Hepatocyte (in vitro differentiated cells): Measurements from ENCODE around the gene UGGT2. TPM values are rescaled to one million over a fixed set of nuclear protein-coding genes. Genes with fewer than 3 reads are reported as not detected.
"Not testable (repeated sequence)": the region's sequence is repeated elsewhere in the genome, so short reads cannot be mapped to it uniquely, and the experiment has no call there.

Experiments
- DNase-seq: peaks from one replicate; pipeline ENCODE4 v3.0.0-alpha.2; 2016; ENCODE audit warnings: low spot score
- H2AFZ ChIP-seq: fragments of 200-600 bp; sonication (generic); 2 replicates; pipeline ENCODE4 v1.6.0; 2016; ENCODE audit warnings: antibody characterized with exemption, mild to moderate bottlenecking
- H3K27ac ChIP-seq: fragments of 200-600 bp; sonication (generic); 2 replicates; pipeline ENCODE4 v1.5.1; 2016; ENCODE audit warnings: mild to moderate bottlenecking
- H3K27me3 ChIP-seq: fragments of 200-600 bp; sonication (generic); 2 replicates; pipeline ENCODE4 v1.6.1; 2016
- H3K36me3 ChIP-seq: fragments of 200-600 bp; sonication (generic); replicated peaks from 2 replicates; pipeline ENCODE4 v1.5.1; 2016; ENCODE audit warnings: low read depth; ENCODE audit not compliant: insufficient read depth
- H3K4me1 ChIP-seq: fragments of 200-600 bp; sonication (generic); 2 replicates; pipeline ENCODE4 v1.5.1; 2016; ENCODE audit warnings: mild to moderate bottlenecking, moderate library complexity; ENCODE audit not compliant: insufficient read depth
- H3K4me2 ChIP-seq: fragments of 200-600 bp; sonication (generic); 2 replicates; pipeline ENCODE4 v1.6.0; 2016
- H3K4me3 ChIP-seq: fragments of 200-600 bp; sonication (generic); 2 replicates; pipeline ENCODE4 v1.5.1; 2016; ENCODE audit warnings: mild to moderate bottlenecking
- H3K79me2 ChIP-seq: fragments of 200-600 bp; sonication (generic); 2 replicates; pipeline ENCODE4 v1.6.0; 2017; ENCODE audit warnings: mild to moderate bottlenecking
- H3K9me2 ChIP-seq: fragments of 200-600 bp; sonication (generic); replicated peaks from 2 replicates; pipeline ENCODE4 v1.6.0; 2017; ENCODE audit warnings: mild to moderate bottlenecking; ENCODE audit not compliant: insufficient read depth
- H3K9me3 ChIP-seq: fragments of 200-600 bp; sonication (generic); 2 replicates; pipeline ENCODE4 v1.5.1; 2016; ENCODE audit warnings: low read depth, mild to moderate bottlenecking
- H4K20me1 ChIP-seq: fragments of 200-600 bp; sonication (generic); 2 replicates; pipeline ENCODE4 v1.6.0; 2016; ENCODE audit warnings: mild to moderate bottlenecking; ENCODE audit not compliant: insufficient read depth, poor library complexity, severe bottlenecking
- CTCF ChIP-seq: fragments of 200-600 bp; sonication (generic); IDR thresholded peaks from 2 replicates; pipeline ENCODE4 v1.5.1; 2016; ENCODE audit warnings: antibody characterized with exemption, mild to moderate bottlenecking; ENCODE audit not compliant: poor library complexity
- EZH2 ChIP-seq: fragments of 200-600 bp; sonication (generic); IDR thresholded peaks from 2 replicates; pipeline ENCODE4 v1.6.1; 2016; ENCODE audit warnings: antibody characterized with exemption, mild to moderate bottlenecking, borderline replicate concordance
- EZH2phosphoT487 ChIP-seq: fragments of 200-600 bp; sonication (generic); IDR thresholded peaks from one replicate; pipeline ENCODE4 v1.6.1; 2018; ENCODE audit warnings: antibody characterized with exemption, mild to moderate bottlenecking, low read depth, moderate library complexity; ENCODE audit not compliant: unreplicated experiment, severe bottlenecking
- WGBS: methylation state at CpG from one replicate; pipeline ENCODE4 v1.1.6; 2016; ENCODE audit warnings: low lambda C conversion rate; ENCODE audit errors: missing lambda C conversion rate; 5-methylcytosine and 5-hydroxymethylcytosine counted together
- polyA plus RNA-seq: library from polyadenylated mRNA; unstranded; fragments of >200 nt; fragmentation: Nextera tagmentation; extraction: Ambion mirVana; gene quantifications from 2 replicates; pipeline ENCODE4 v1.2.1, GENCODE V29; 2016
- total RNA-seq: library from RNA; depleted of rRNA; stranded (reverse); fragments of >200 nt; gene quantifications from 2 replicates; pipeline ENCODE4 v1.2.3, GENCODE V29; 2014

Gene UGGT2
- total and polyA plus RNA-seq, 2 experiments from 2014 or later: 23.6 to 60.3 TPM

- Histone ChIP-seq H3K36me3 (peaks cover 3% of the 10 kb centered on the region), H3K4me1 (peaks cover 5% of the 10 kb centered on the region), H3K9me3 (no peaks in the 10 kb centered on the region), H4K20me1 (no peaks in the 10 kb centered on the region), H3K4me3 (no peak overlapping the region), H3K4me2 (no peak overlapping the region), H3K9me2 (no peaks in the 10 kb centered on the region), H3K79me2 (peaks cover 2% of the 10 kb centered on the region), H3K27ac (no peak overlapping the region), H2AFZ (no peak overlapping the region), H3K27me3 (no peaks in the 10 kb centered on the region)
- DNase-seq: no peak
- 85% methylated on average over 1 of the region's 1 CpG for WGBS
- TF ChIP-seq CTCF (no peak), EZH2phosphoT487 (no peak), EZH2 (no peak)
These were observed 273.7 kb downstream of the UGGT2 start for GRCh38 chr13:95779522-95779921.

GRCh38 chr13:95771905-95772304, 281.3 kb downstream of the UGGT2 start:
- H3K4me2 ChIP-seq: no peak overlapping the region
- no peak overlapping the region for H2AFZ ChIP-seq
- H3K9me2 ChIP-seq: no peaks in the 10 kb centered on the region
- no peaks in the 10 kb centered on the region for H3K4me1 ChIP-seq
- TF ChIP-seq EZH2 (no peak), EZH2phosphoT487 (no peak), CTCF (no peak)
- H3K9me3 ChIP-seq: no peaks in the 10 kb centered on the region
- 93% methylated on average over 4 of the region's 4 CpGs for WGBS
- H3K36me3 ChIP-seq: no peaks in the 10 kb centered on the region
- DNase-seq: no peak
- no peak overlapping the region for H3K27ac ChIP-seq
- H3K79me2 ChIP-seq: no peaks in the 10 kb centered on the region
- H3K27me3 ChIP-seq: no peaks in the 10 kb centered on the region
- H3K4me3 ChIP-seq: no peak overlapping the region
- H4K20me1 ChIP-seq: no peaks in the 10 kb centered on the region

- TF ChIP-seq EZH2phosphoT487 (no peak), CTCF (no peak), EZH2 (no peak)
- Histone ChIP-seq H3K27me3 (no peaks in the 10 kb centered on the region), H3K27ac (no peak overlapping the region), H3K4me1 (no peaks in the 10 kb centered on the region), H2AFZ (no peak overlapping the region), H3K4me3 (no peak overlapping the region), H4K20me1 (no peaks in the 10 kb centered on the region), H3K36me3 (no peaks in the 10 kb centered on the region), H3K4me2 (no peak overlapping the region), H3K79me2 (no peaks in the 10 kb centered on the region), H3K9me2 (no peaks in the 10 kb centered on the region), H3K9me3 (no peaks in the 10 kb centered on the region)
- no peak for DNase-seq
- 90% methylated on average over 4 of the region's 4 CpGs for WGBS
These were observed 289.6 kb downstream of the UGGT2 start for GRCh38 chr13:95763601-95764000.

GRCh38 chr13:95762626-95763025, 290.6 kb downstream of the UGGT2 start:
- H3K36me3 ChIP-seq, H3K79me2 ChIP-seq, H3K27me3 ChIP-seq, H3K4me1 ChIP-seq, H3K4me2 ChIP-seq, H2AFZ ChIP-seq, H3K27ac ChIP-seq, H3K9me3 ChIP-seq, H4K20me1 ChIP-seq, DNase-seq, H3K9me2 ChIP-seq, H3K4me3 ChIP-seq: not testable (repeated sequence)
- 83% methylated on average over 3 of the region's 3 CpGs for WGBS
